ENCODE results near the gene AMELX.

Gene AMELX

DNA sequence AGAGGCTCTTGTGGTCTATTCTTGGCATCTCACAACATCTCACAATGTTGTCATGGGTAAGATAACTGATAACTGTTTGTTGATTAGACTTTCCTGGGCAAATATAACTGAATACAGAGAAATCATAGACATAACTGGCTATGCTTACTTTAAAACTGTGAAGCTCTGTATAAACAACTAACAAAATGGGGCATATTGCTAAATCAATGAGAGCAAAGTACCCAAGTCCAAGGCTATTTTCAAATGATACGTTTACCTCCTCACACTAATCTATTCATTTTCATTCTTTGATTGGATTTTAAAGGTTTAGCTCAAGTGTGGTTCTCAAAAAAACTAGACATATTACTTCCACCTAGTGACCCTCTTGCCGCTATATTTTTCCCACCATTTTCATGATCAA is 38.6 kb downstream of the AMELX start:
- H3K4me1 Mint-ChIP-seq, result peaks cover 0 to 2% of the 10 kb centered on the region in 2 donors
- no peaks in the 10 kb centered on the region for H3K27me3 Mint-ChIP-seq
- ATAC-seq (replicated peaks), result no peak
- DNase-seq, result no peak
- no peak overlapping the region for H3K27ac Mint-ChIP-seq
- H3K4me3 Mint-ChIP-seq, result no peak overlapping the region
- H3K36me3 Mint-ChIP-seq, result no peaks in the 10 kb centered on the region
- peaks cover 0 to 5% of the 10 kb centered on the region in 2 donors for H3K9me3 Mint-ChIP-seq

DNA sequence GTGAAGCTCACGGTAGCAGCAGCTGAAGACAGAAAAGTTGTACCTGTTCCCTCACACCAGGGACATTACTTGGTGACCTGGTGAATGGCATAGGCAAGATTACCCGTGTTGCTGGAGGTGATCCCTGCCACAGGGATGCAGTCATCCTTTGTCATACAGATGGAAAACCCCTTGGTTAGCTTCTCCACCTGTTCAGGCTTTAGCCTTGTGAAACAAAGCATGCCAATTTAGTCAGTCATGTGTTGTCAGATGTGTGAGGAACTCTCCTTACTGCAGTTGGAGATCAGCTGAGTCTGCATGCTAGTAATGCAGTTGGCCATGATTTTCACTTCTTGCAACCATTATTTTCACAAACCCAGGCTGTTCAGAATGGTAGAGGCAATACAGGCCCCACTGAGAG is 41.0 kb downstream of the AMELX start:
- H3K36me3 Mint-ChIP-seq, result no peaks in the 10 kb centered on the region
- peaks cover 5 to 9% of the 10 kb centered on the region in 2 donors for H3K4me1 Mint-ChIP-seq
- no peaks in the 10 kb centered on the region for H3K27me3 Mint-ChIP-seq
- H3K9me3 Mint-ChIP-seq, result peaks cover 0 to 5% of the 10 kb centered on the region in 2 donors
- DNase-seq (no peak), ATAC-seq (replicated peaks) (no peak)
- H3K4me3 Mint-ChIP-seq, result no peak overlapping the region
- no peak overlapping the region for H3K27ac Mint-ChIP-seq

DNA sequence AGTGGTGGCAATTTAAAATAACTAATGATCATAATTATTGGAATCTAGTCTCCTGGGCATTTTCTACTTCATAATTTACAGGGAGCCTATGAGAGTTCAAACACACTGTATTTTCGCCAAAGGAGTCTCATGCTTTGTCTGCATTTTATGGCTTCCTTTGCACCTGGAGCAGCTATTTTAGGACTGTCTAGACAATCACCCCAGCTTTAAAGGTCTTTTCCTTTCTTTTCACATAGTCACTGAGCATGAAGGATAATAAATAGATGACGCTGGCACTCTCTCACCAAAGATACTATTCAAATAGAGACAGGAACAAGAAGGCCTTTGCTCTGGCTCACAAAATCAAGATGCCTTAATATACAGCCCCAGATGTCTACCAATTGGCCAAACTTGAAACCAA is 43.0 kb downstream of the AMELX start:
- H3K9me3 Mint-ChIP-seq, result peaks cover 0 to 8% of the 10 kb centered on the region in 2 donors
- no peaks in the 10 kb centered on the region for H3K27me3 Mint-ChIP-seq
- no peak for ATAC-seq (replicated peaks)
- H3K4me3 Mint-ChIP-seq, result no peak overlapping the region
- no peaks in the 10 kb centered on the region for H3K36me3 Mint-ChIP-seq
- no peak for DNase-seq
- H3K4me1 Mint-ChIP-seq, result peaks cover 8 to 25% of the 10 kb centered on the region in 2 donors
- H3K27ac Mint-ChIP-seq, result no peak overlapping the region

DNA sequence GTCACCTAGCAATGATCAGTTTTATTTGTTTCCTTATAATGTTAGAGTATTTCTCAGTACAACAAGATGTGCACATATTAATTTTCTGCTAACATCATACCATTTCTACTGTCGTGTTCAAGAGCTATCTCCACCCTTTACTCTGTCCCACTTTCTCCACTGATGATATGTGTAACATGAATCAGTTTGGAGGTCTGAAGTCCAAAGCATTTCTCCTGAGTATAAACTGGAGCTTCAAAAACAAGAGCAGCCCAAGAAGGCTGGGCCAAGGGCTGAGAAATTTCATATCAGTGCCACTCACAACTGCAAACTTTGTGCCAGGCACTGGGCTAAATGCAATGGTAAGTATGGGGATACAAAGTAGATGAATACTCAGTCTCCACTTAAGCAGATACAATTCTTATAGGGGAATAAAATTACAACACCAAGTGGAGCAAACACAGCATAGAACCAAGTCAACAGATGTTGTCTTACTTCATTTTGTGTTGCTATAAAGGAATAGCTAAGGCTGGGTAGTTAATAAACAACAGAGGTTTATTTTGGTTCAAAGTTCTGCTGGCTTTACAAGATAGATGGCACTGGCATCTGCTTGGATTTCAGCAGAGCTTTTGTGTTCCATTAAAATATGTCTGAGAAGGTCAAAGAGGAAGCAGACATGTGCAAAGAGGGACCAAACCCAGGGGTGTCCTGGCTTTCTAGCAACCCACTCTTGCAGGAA is 44.2 kb downstream of the AMELX start:
- H3K27ac Mint-ChIP-seq, result no peak overlapping the region
- peaks cover 0 to 8% of the 10 kb centered on the region in 2 donors for H3K9me3 Mint-ChIP-seq
- H3K36me3 Mint-ChIP-seq, result no peaks in the 10 kb centered on the region
- DNase-seq (no peak), ATAC-seq (replicated peaks) (no peak)
- H3K4me3 Mint-ChIP-seq, result no peak overlapping the region
- no peaks in the 10 kb centered on the region for H3K27me3 Mint-ChIP-seq
- H3K4me1 Mint-ChIP-seq, result peaks cover 11 to 30% of the 10 kb centered on the region in 2 donors

DNA sequence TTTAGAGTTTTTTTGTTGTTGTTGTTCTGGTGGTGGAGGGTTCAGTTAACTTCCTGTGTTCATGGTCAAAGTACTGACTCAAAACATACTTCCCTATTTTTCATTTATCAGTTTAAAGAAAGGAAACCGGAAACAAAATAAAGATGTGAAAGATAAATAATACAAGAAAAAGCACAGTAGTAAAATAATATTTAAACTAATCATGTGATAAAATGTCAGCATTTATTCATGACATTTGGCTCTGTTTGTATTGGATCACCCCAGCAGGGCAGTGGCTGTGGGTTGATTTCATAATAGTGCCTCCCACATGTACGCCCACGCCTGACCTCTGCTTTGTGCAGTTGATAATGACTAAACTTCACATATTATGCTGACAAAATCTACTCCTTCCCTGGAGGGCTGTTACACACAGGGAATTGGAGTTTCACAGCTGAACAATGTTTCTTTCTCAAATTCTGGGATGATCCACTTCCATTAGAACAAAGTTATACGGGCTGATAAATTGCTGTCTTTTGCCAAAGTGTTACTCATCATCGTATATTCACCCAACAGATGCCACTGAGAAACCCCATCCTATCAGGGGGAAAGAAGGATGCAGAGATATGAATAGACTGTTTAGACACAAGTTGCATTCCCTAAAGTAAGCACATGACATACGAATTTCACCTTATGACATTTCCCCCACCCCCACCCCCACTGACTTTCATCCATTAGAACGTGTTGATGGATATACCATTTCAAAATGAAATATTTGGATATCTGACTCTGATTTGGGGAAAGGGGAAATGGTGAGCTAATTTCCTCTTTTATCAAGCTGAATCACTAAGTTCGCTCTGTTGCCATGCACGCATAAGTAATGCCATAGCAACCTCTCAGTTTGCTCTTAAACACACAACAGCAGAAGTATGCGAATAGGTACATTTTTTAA is 48.3 kb downstream of the AMELX start:
- no peaks in the 10 kb centered on the region for H3K27me3 Mint-ChIP-seq
- DNase-seq (peak; percentile 23), ATAC-seq (replicated peaks) (peak; percentile 82 to 89)
- H3K9me3 Mint-ChIP-seq, result peaks cover 0 to 3% of the 10 kb centered on the region in 2 donors
- H3K4me3 Mint-ChIP-seq, result no peak overlapping the region
- no peaks in the 10 kb centered on the region for H3K36me3 Mint-ChIP-seq
- peak overlapping the region; percentile 14 for H3K27ac Mint-ChIP-seq
- H3K4me1 Mint-ChIP-seq, result peaks cover 11 to 30% of the 10 kb centered on the region in 2 donors

DNA sequence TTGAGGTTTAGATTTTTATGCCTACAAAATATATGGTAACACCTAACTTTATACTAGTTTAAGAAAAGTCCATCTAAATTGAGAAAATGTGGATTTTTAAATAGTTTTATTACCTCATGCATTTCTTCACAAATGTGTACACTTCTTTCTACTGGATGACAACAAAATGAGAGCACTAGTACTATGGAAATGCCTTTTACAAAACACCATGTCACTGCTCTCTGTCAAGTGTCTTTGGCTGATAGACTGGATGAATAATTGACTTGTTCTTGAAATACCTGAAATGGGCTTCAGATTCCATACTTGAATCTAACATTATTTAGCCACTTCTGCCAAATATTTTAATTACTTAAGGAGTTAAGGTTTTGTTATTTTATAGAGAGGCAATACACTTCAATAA is 49.5 kb downstream of the AMELX start:
- no peak for ATAC-seq (replicated peaks)
- no peak overlapping the region for H3K27ac Mint-ChIP-seq
- H3K9me3 Mint-ChIP-seq, result peaks cover 0 to 3% of the 10 kb centered on the region in 2 donors
- no peaks in the 10 kb centered on the region for H3K27me3 Mint-ChIP-seq
- no peaks in the 10 kb centered on the region for H3K36me3 Mint-ChIP-seq
- peaks cover 11 to 30% of the 10 kb centered on the region in 2 donors for H3K4me1 Mint-ChIP-seq
- DNase-seq, result no peak
- no peak overlapping the region for H3K4me3 Mint-ChIP-seq

DNA sequence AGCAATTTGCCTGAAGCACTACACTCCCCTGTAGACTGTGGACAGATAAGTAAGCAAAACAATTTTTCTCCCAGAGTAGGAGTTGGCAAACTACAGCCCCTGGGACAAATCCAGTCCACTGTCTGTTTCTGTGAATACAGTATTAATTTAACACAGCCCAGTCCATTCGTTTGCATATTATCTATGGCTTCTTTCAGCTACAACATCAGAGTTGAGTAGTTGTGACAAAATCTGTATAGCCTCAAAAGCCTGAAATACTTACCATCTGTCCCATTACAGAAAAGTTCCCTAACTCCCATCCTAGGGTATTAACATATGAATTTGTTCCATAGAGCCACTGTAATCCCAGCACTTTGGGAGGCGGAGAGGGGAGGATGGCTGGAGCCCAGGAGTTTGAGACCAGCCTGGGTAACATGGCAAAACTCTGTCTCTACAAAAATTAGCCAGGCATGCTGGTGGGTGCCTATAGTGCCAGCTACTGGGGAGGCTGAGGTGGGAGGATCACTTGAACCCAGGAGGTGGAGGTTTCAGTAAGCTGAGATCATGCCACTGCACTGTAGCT is 53.0 kb downstream of the AMELX start:
- DNase-seq, result no peak
- no peak for ATAC-seq (replicated peaks)
- Mint-ChIP-seq H3K36me3 (no peaks in the 10 kb centered on the region), H3K27me3 (no peaks in the 10 kb centered on the region), H3K27ac (no peak overlapping the region), H3K9me3 (no peaks in the 10 kb centered on the region), H3K4me1 (peaks cover 6 to 12% of the 10 kb centered on the region in 2 donors), H3K4me3 (no peak overlapping the region)

DNA sequence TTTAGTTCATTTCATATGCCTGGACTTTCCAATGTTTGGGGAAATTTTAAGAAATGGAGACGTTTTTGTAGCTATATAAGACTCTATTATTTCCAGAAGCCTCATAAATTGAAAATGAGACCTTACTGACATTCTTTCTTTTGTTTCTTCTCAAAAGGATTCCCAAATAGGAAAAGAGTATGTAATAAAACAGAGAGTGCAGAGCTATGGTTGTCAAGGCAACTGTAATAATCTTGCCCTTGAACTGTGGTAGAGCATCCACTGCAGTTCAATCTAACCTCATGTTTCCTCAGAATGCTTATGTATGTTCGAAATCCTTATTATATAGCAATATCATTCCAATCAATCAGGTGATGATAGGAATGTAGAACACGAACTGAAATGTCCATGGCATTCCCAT is 54.1 kb downstream of the AMELX start:
- no peaks in the 10 kb centered on the region for H3K27me3 Mint-ChIP-seq
- no peak overlapping the region for H3K27ac Mint-ChIP-seq
- DNase-seq (no peak), ATAC-seq (replicated peaks) (no peak)
- no peaks in the 10 kb centered on the region for H3K9me3 Mint-ChIP-seq
- peaks cover 9 to 12% of the 10 kb centered on the region in 2 donors for H3K4me1 Mint-ChIP-seq
- H3K4me3 Mint-ChIP-seq, result no peak overlapping the region
- H3K36me3 Mint-ChIP-seq, result no peaks in the 10 kb centered on the region

DNA sequence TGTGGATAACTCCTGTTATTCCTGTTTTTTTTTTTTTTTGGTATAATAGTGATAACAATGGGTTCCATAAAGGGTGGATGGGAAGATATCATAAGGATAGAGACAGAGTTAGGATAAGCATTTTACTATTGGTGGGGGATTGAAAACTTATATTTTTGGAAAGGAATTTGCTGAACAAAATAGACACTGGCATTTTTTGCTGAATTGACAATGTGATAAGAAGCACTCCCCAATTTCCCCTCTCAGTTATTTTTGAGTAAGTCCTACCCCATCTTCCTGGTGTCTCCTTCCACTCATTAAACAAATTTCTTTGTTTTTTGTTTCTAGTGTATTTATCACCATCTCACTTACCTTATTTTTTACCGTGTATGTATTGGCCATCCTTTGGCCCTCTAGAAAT is 55.8 kb downstream of the AMELX start:
- Mint-ChIP-seq H3K4me1 (peaks cover 9 to 12% of the 10 kb centered on the region in 2 donors), H3K4me3 (no peak overlapping the region), H3K27me3 (no peaks in the 10 kb centered on the region), H3K9me3 (no peaks in the 10 kb centered on the region), H3K36me3 (no peaks in the 10 kb centered on the region), H3K27ac (no peak overlapping the region)
- DNase-seq, result no peak
- ATAC-seq (replicated peaks), result no peak

DNA sequence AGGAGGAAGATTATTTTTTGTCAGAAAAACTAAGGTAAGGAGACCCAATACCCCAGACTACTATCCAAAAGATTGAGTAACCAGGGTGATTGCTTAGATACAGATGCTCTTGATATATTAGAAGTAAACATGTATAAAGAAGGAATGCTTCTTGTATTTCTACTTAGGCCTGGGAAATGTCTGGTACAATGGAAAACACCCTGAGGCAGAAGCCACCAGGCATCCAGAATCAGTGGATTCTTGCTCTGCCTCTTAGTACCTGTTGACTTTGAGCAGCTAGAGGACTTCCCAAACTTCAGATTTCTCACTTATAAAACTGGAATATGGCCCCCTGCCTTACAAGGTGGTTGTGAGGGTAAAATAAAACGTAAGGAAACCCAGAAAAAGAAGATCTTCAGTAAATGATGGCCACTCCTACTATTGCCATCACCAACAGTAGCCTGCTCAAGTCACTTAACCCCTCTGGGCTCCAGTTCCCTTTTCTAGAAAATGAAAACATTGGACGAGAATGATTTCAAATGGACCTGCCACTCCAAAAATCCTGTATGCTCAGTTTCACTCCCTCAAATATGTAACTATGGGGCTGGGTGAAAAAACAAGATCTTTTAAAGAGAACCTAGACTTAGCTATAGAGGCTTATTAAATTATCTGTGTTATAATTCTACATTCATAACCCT is 56.6 kb downstream of the AMELX start:
- Mint-ChIP-seq H3K36me3 (no peaks in the 10 kb centered on the region), H3K9me3 (no peaks in the 10 kb centered on the region), H3K4me3 (no peak overlapping the region), H3K27ac (no peak overlapping the region), H3K4me1 (peaks cover 9 to 12% of the 10 kb centered on the region in 2 donors), H3K27me3 (no peaks in the 10 kb centered on the region)
- DNase-seq (no peak), ATAC-seq (replicated peaks) (no peak)
